GM23338 (cell line): ENCODE results near the gene ZDHHC8. TPM values are rescaled to one million over a fixed set of nuclear protein-coding genes. Genes with fewer than 3 reads are reported as not detected.

Source experiments
- ATAC-seq: fragments of 200-7000 bp; cut with Tn5 transposase; 3 replicates; pipeline ENCODE4 v1.9.1; 2020
- DNase-seq: peaks from one replicate; pipeline ENCODE4 v3.0.0-alpha.2; 2015; ENCODE audit warnings: low spot score
- H2AFZ ChIP-seq: fragments of 200-600 bp; sonication (generic); 2 replicates; pipeline ENCODE4 v1.8.0; 2016; ENCODE audit warnings: antibody characterized with exemption, mild to moderate bottlenecking, moderate library complexity
- H3F3A ChIP-seq: fragments of 200-600 bp; sonication (generic); replicated peaks from 2 replicates; pipeline ENCODE4 v1.8.0; 2017; ENCODE audit warnings: antibody characterized with exemption, mixed run types, low read depth
- H3K27ac ChIP-seq: fragments of 200-600 bp; sonication (generic); 2 replicates; pipeline ENCODE4 v1.6.1; 2016; ENCODE audit warnings: low read depth
- H3K27me3 ChIP-seq: fragments of 200-600 bp; sonication (generic); 2 replicates; pipeline ENCODE4 v1.8.0; 2016; ENCODE audit warnings: mild to moderate bottlenecking, mixed run types, moderate library complexity; ENCODE audit not compliant: insufficient read depth
- H3K36me3 ChIP-seq: fragments of 200-600 bp; sonication (generic); 2 replicates; pipeline ENCODE4 v1.8.0; 2016; ENCODE audit warnings: mild to moderate bottlenecking; ENCODE audit not compliant: insufficient read depth
- H3K4me1 ChIP-seq: fragments of 200-600 bp; sonication (generic); 2 replicates; pipeline ENCODE4 v1.8.0; 2016; ENCODE audit warnings: mild to moderate bottlenecking, moderate library complexity; ENCODE audit not compliant: insufficient read depth
- H3K4me2 ChIP-seq: fragments of 200-600 bp; sonication (generic); 2 replicates; pipeline ENCODE4 v1.7.1; 2017; ENCODE audit warnings: mixed run types
- H3K4me3 ChIP-seq: fragments of 200-600 bp; sonication (generic); 2 replicates; pipeline ENCODE4 v1.6.1; 2016; ENCODE audit warnings: mixed run types
- H3K79me2 ChIP-seq: fragments of 200-600 bp; sonication (generic); replicated peaks from 2 replicates; pipeline ENCODE4 v1.8.0; 2017; ENCODE audit warnings: mild to moderate bottlenecking; ENCODE audit not compliant: insufficient read depth
- H3K9me2 ChIP-seq: fragments of 200-600 bp; sonication (generic); 2 replicates; pipeline ENCODE4 v1.8.0; 2017; ENCODE audit not compliant: insufficient read depth
- H4K20me1 ChIP-seq: fragments of 200-600 bp; sonication (generic); replicated peaks from 2 replicates; pipeline ENCODE4 v1.8.0; 2017; ENCODE audit warnings: mild to moderate bottlenecking; ENCODE audit not compliant: insufficient read depth
- H3K27ac Mint-ChIP-seq: 2 replicates; pipeline ENCODE4 v1.8.0; 2020; ENCODE audit warnings: inconsistent platforms, mild to moderate bottlenecking, moderate library complexity, mixed read lengths
- H3K27me3 Mint-ChIP-seq: 3 replicates; pipeline ENCODE4 v1.8.0; 2022; ENCODE audit warnings: low read depth, mild to moderate bottlenecking, moderate library complexity, mixed read lengths, inconsistent platforms; ENCODE audit not compliant: insufficient read depth, poor library complexity
- H3K36me3 Mint-ChIP-seq: 3 replicates; pipeline ENCODE4 v1.8.0; 2021; ENCODE audit warnings: low read depth, mild to moderate bottlenecking, inconsistent platforms, moderate library complexity, mixed read lengths
- H3K4me1 Mint-ChIP-seq: 3 replicates; pipeline ENCODE4 v1.8.0; 2020; ENCODE audit warnings: mild to moderate bottlenecking, inconsistent platforms, mixed read lengths
- H3K4me3 Mint-ChIP-seq: 3 replicates; pipeline ENCODE4 v1.8.0; 2021; ENCODE audit warnings: moderate library complexity, mild to moderate bottlenecking, inconsistent platforms, mixed read lengths
- H3K9me3 Mint-ChIP-seq: 3 replicates; pipeline ENCODE4 v1.8.0; 2020; ENCODE audit warnings: moderate library complexity, mild to moderate bottlenecking, inconsistent platforms, mixed read lengths
- CTCF ChIP-seq, 2 experiments: fragments of 200-600 bp in 1 of 2; sonication (generic) in 1 of 2; conservative IDR thresholded peaks; 2 replicates each; pipeline versions ENCODE4 v1.5.1 to v1.6.1; 2016 to 2017; ENCODE audit warnings: antibody characterized with exemption in 2 of 2, low read depth in 2 of 2, mild to moderate bottlenecking in 2 of 2, moderate library complexity in 1 of 2
- EZH2phosphoT487 ChIP-seq: fragments of 200-600 bp; sonication (generic); IDR thresholded peaks from one replicate; pipeline ENCODE4 v1.8.1; 2018; ENCODE audit warnings: antibody characterized with exemption; ENCODE audit not compliant: unreplicated experiment
- POLR2AphosphoS5 ChIP-seq: IDR thresholded peaks from 2 replicates; pipeline ENCODE4 v1.6.1; 2016; ENCODE audit warnings: antibody characterized with exemption, low read depth
- polyA plus RNA-seq: library from polyadenylated mRNA; unstranded; fragments of >200 nt; fragmentation: Nextera tagmentation; extraction: Ambion mirVana; gene quantifications from 2 replicates; pipeline ENCODE4 v1.2.1, GENCODE V29; 2016
- total RNA-seq: library from RNA; depleted of rRNA; stranded (reverse); fragments of >200 nt; shearing (Covaris generic); gene quantifications from 2 replicates; pipeline ENCODE4 v1.2.3, GENCODE V29; 2014
- TF ChIP-seq, protein P1 (sequence below): fragments of 250-450 bp; sonication (Bioruptor Pico); IDR thresholded peaks from 2 replicates; pipeline ENCODE4 v1.5.0; 2020; ENCODE audit warnings: mild to moderate bottlenecking, moderate library complexity

The ZDHHC8 gene
- total and polyA plus RNA-seq, 2 experiments from 2014 or later = 13.7 to 47.6 TPM

DNA sequence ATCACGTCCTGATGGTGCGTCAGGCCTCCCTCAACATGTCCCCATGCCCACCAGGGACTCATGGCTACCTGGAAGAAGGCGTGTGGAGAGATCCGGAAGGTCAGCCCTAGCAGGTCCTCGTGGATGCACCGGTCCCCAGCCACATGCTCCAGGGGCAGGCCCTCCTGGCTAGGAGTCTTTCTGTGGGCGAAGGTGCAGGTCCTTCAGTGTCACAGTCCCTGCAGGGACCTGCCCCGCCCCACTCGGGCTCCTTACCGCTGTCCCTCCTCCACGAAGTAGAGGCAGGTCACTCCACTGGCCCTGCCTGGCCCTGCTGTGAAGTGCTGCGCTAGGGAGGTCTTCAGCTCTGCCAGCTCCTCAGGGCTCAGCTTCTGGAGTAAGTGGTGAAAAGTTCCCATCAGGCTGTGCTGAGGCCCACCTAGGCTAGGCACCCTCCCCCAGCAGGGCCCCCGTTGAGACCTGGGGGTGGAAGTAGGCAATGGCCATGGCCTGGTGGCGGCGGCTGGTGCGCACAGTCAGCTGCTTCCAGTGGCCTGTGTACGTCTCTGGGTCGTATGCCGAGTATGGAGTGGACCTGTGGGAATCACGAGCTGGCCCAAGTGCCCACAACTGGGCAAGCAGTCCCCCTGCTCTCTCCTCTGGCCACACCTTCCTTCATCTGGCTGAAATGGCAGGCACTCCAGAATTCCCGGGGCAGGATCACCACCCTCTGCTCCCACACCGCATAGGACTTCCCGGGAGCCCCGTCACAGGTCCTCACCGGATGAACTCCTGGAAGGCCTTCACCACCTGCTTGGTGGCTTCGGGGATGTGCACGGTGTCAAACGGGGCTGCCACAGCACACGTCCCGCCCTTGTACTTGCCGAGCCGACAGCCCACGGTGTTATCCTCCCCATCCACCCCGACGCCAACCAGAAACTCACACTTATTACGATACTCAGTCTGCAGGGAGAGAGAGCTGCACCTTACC lies 16.8 kb upstream of the ZDHHC8 start:
- Histone ChIP-seq H3K4me2 (no peak overlapping the region), H3K79me2 (peaks cover 37% of the 10 kb centered on the region), H3K27ac (no peak overlapping the region), H3K27me3 (no peaks in the 10 kb centered on the region), H3K36me3 (peaks cover 23% of the 10 kb centered on the region), H4K20me1 (peaks cover 14% of the 10 kb centered on the region), H3K4me3 (no peak overlapping the region), H3F3A (peaks cover 23% of the 10 kb centered on the region), H3K4me1 (peaks cover 16% of the 10 kb centered on the region), H3K9me2 (no peaks in the 10 kb centered on the region), H2AFZ (no peak overlapping the region)
- no peak for TF ChIP-seq POLR2AphosphoS5
- peaks cover 12% of the 10 kb centered on the region for H3K4me1 Mint-ChIP-seq
- H3K27ac Mint-ChIP-seq = no peak overlapping the region; the same call in 1 of the 2 replicates
- peaks cover 57% of the 10 kb centered on the region for H3K36me3 Mint-ChIP-seq
- H3K9me3 Mint-ChIP-seq = no peaks in the 10 kb centered on the region
- ATAC-seq (no peak), DNase-seq (no peak)
- peaks cover 36% of the 10 kb centered on the region for H3K27me3 Mint-ChIP-seq
- H3K4me3 Mint-ChIP-seq = peak overlapping the region; percentile 59

DNA sequence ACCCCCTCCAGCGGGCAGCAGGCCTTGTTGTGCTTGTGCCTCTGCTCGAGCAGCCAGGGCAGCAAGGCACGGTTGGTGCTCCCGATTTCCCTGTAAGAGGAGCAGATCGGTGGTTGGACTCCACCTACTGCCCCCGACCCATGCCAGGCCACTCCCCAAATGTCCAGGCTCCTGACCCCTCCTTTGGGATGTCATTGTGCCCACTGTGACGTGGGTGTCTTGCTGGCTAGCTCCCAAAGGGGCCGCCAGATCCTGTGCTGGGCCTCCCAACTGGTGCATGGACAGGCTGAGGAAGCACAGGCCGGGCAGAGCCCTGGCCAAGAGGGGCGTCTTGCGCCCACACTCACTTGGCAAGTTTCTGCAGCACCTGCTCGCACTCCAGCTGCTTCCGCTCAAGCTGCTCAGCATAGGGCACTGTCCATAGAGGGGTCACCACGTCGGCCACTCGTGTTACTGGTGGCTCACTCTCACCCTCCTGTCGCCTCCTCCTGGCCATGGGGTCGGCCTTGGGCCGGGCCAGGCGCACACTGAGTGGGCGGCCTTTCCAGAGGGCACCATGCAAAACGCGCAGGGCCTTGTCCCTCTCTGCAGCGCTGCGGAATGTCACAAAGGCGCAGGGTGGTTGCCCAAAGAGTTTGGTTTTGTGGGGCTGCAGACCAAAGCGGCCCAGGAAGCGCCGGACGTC lies 15.8 kb upstream of the ZDHHC8 start, which contains the start of gene RANBP1:
Gene RANBP1 (plus strand): TSS at position 414 of the 685 bp plus-strand sequence. CDS start 81 bp downstream, at position 495.
- Histone ChIP-seq H3F3A (peaks cover 13% of the 10 kb centered on the region), H4K20me1 (peaks cover 18% of the 10 kb centered on the region), H3K4me3 (peak within 1 kb of the TSS; percentile 98), H3K36me3 (peaks cover 21% of the 10 kb centered on the region), H2AFZ (no peak within 1 kb of the TSS), H3K9me2 (no peaks in the 10 kb centered on the region), H3K79me2 (peaks cover 48% of the 10 kb centered on the region), H3K27me3 (no peaks in the 10 kb centered on the region), H3K27ac (peak within 1 kb of the TSS; percentile 74; the same call in 1 of the 2 replicates), H3K4me1 (peaks cover 16% of the 10 kb centered on the region), H3K4me2 (peak within 1 kb of the TSS; percentile 93)
- H3K4me1 Mint-ChIP-seq = peaks cover 15% of the 10 kb centered on the region
- H3K9me3 Mint-ChIP-seq = no peaks in the 10 kb centered on the region
- DNase-seq (peak; percentile 21), ATAC-seq (no peak; the same call in 1 of the 3 replicates)
- H3K27me3 Mint-ChIP-seq = peaks cover 37% of the 10 kb centered on the region
- H3K4me3 Mint-ChIP-seq = peak within 1 kb of the TSS; percentile 90
- H3K36me3 Mint-ChIP-seq = peaks cover 57% of the 10 kb centered on the region
- TF ChIP-seq CTCF (conservative IDR thresholded peaks at IDR 0.05; ENCODE audit: low read depth in 2 of 2) (0 out of 4 replicates have a peak, but pooled peaks of 1 of the 2 experiments have one; percentile 16), EZH2phosphoT487 (no peak)
- TF ChIP-seq, protein P1, sequence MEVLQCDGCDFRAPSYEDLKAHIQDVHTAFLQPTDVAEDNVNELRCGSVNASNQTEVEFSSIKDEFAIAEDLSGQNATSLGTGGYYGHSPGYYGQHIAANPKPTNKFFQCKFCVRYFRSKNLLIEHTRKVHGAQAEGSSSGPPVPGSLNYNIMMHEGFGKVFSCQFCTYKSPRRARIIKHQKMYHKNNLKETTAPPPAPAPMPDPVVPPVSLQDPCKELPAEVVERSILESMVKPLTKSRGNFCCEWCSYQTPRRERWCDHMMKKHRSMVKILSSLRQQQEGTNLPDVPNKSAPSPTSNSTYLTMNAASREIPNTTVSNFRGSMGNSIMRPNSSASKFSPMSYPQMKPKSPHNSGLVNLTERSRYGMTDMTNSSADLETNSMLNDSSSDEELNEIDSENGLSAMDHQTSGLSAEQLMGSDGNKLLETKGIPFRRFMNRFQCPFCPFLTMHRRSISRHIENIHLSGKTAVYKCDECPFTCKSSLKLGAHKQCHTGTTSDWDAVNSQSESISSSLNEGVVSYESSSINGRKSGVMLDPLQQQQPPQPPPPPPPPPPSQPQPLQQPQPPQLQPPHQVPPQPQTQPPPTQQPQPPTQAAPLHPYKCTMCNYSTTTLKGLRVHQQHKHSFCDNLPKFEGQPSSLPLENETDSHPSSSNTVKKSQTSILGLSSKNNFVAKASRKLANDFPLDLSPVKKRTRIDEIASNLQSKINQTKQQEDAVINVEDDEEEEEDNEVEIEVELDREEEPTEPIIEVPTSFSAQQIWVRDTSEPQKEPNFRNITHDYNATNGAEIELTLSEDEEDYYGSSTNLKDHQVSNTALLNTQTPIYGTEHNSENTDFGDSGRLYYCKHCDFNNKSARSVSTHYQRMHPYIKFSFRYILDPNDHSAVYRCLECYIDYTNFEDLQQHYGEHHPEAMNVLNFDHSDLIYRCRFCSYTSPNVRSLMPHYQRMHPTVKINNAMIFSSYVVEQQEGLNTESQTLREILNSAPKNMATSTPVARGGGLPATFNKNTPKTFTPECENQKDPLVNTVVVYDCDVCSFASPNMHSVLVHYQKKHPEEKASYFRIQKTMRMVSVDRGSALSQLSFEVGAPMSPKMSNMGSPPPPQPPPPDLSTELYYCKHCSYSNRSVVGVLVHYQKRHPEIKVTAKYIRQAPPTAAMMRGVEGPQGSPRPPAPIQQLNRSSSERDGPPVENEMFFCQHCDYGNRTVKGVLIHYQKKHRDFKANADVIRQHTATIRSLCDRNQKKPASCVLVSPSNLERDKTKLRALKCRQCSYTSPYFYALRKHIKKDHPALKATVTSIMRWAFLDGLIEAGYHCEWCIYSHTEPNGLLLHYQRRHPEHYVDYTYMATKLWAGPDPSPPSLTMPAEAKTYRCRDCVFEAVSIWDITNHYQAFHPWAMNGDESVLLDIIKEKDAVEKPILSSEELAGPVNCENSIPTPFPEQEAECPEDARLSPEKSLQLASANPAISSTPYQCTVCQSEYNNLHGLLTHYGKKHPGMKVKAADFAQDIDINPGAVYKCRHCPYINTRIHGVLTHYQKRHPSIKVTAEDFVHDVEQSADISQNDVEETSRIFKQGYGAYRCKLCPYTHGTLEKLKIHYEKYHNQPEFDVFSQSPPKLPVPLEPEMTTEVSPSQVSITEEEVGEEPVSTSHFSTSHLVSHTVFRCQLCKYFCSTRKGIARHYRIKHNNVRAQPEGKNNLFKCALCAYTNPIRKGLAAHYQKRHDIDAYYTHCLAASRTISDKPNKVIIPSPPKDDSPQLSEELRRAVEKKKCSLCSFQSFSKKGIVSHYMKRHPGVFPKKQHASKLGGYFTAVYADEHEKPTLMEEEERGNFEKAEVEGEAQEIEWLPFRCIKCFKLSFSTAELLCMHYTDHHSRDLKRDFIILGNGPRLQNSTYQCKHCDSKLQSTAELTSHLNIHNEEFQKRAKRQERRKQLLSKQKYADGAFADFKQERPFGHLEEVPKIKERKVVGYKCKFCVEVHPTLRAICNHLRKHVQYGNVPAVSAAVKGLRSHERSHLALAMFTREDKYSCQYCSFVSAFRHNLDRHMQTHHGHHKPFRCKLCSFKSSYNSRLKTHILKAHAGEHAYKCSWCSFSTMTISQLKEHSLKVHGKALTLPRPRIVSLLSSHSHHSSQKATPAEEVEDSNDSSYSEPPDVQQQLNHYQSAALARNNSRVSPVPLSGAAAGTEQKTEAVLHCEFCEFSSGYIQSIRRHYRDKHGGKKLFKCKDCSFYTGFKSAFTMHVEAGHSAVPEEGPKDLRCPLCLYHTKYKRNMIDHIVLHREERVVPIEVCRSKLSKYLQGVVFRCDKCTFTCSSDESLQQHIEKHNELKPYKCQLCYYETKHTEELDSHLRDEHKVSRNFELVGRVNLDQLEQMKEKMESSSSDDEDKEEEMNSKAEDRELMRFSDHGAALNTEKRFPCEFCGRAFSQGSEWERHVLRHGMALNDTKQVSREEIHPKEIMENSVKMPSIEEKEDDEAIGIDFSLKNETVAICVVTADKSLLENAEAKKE (CRISPR knock-in tag) = no peak
- H3K27ac Mint-ChIP-seq = peak within 1 kb of the TSS; percentile 93
